Neural progenitor cell (in vitro differentiated cells): Measurements from ENCODE around the gene FAM13C.

Source experiments
- CTCF ChIP-seq: fragments of 200-600 bp; sonication (generic); IDR thresholded peaks from 2 replicates; pipeline ENCODE4 v1.5.1; 2017; ENCODE audit warnings: antibody characterized with exemption, mild to moderate bottlenecking
- EZH2 ChIP-seq: fragments of 200-600 bp; sonication (generic); IDR thresholded peaks from 2 replicates; pipeline ENCODE4 v1.6.1; 2017; ENCODE audit warnings: antibody characterized with exemption, mild to moderate bottlenecking, moderate library complexity

GRCh38 chr10:59397961-59398360 lies 35.6 kb upstream of the FAM13C start:
- TF ChIP-seq CTCF (no peak), EZH2 (no peak)
